B cell (primary cell): ENCODE data around the gene NHERF2. TPM values are rescaled to one million over a fixed set of nuclear protein-coding genes. Genes with fewer than 3 reads are reported as not detected.

Experiments used
- ATAC-seq: fragments of 200-7000 bp; cut with Tn5 transposase; one replicate; pipeline ENCODE4 v1.10.0; 2021; ENCODE audit warnings: low read depth, mild to moderate bottlenecking, moderate number of reproducible peaks, moderate library complexity
- CTCF ChIA-PET: fragments of 350-600 bp; sonication (Branson Sonifier 250); formaldehyde crosslinking; loops from one replicate; lab custom pipeline; 2021; ENCODE audit warnings: antibody characterized with exemption, inconsistent platforms; lab: Charles Lee
- POLR2A ChIA-PET: fragments of 350-600 bp; sonication (Branson Sonifier 250); formaldehyde crosslinking; loops from one replicate; lab custom pipeline; 2021; ENCODE audit warnings: antibody characterized with exemption; lab: Charles Lee
- DNase-seq: peaks from one replicate; pipeline ENCODE4 v3.0.0; 2013
- H2AFZ ChIP-seq: 2 replicates; pipeline ENCODE4 v1.6.1; 2012; ENCODE audit warnings: mild to moderate bottlenecking, low read depth, low read length; ENCODE audit not compliant: insufficient read depth, poor library complexity, severe bottlenecking
- H3K27ac ChIP-seq, 2 donors: 1 replicate in 1 of 2; 2 replicates in 1 of 2; pipeline ENCODE4 v1.5.1; 2012 to 2013; ENCODE audit warnings: low read length in 2 of 2, mild to moderate bottlenecking in 2 of 2, moderate library complexity in 1 of 2
- H3K27me3 ChIP-seq, 4 experiments: fragments of 200-600 bp in 1 of 4; sonication (generic) in 1 of 4; replicated peaks in 1 of 4; 1 replicate in 2 of 4; 2 replicates in 2 of 4; pipeline versions ENCODE4 v1.6.1 to v1.7.0; 2013 to 2016; ENCODE audit warnings: low read length in 3 of 4, mild to moderate bottlenecking in 2 of 4, mixed read lengths in 1 of 4, moderate library complexity in 1 of 4; ENCODE audit not compliant: insufficient read depth in 4 of 4, control insufficient read depth in 3 of 4; ENCODE audit errors: control extremely low read depth in 1 of 4
- H3K36me3 ChIP-seq, 2 experiments: replicated peaks in 1 of 2; 1 replicate in 1 of 2; 2 replicates in 1 of 2; pipeline versions ENCODE4 v1.6.1 to v1.7.1; 2013; ENCODE audit warnings: low read length in 1 of 2; ENCODE audit not compliant: insufficient read depth in 2 of 2, control insufficient read depth in 1 of 2; ENCODE audit errors: control extremely low read depth in 1 of 2, extremely low read depth in 1 of 2
- H3K4me1 ChIP-seq, 2 donors: fragments of 200-600 bp in 1 of 2; sonication (generic) in 1 of 2; 1 replicate in 1 of 2; 2 replicates in 1 of 2; pipeline versions ENCODE4 v1.5.1 to v1.6.1; 2013 to 2017; ENCODE audit warnings: low read length in 2 of 2; ENCODE audit not compliant: control insufficient read depth in 2 of 2, insufficient read depth in 2 of 2
- H3K4me2 ChIP-seq: replicated peaks from 2 replicates; pipeline ENCODE3; 2012; ENCODE audit warnings: mild to moderate bottlenecking, low read depth, low read length; ENCODE audit not compliant: poor library complexity, severe bottlenecking
- H3K4me3 ChIP-seq, 5 experiments: fragments of 200-600 bp in 1 of 5; sonication (generic) in 1 of 5; 1 replicate in 3 of 5; 2 replicates in 2 of 5; pipeline versions ENCODE4 v1.5.1 to v1.7.0; 2011 to 2016; ENCODE audit warnings: low read length in 4 of 5, mild to moderate bottlenecking in 4 of 5, low read depth in 2 of 5, control low read depth in 1 of 5, moderate library complexity in 1 of 5; ENCODE audit not compliant: insufficient read depth in 1 of 5; ENCODE audit errors: control extremely low read depth in 1 of 5, extremely low read depth in 1 of 5
- H3K79me2 ChIP-seq: fragments of 200-600 bp; sonication (generic); one replicate; pipeline ENCODE4 v1.6.0; 2016; ENCODE audit warnings: low read length; ENCODE audit not compliant: control insufficient read depth, insufficient read depth
- H3K9ac ChIP-seq: fragments of 200-600 bp; sonication (generic); 2 replicates; pipeline ENCODE4 v1.6.1; 2017; ENCODE audit warnings: mild to moderate bottlenecking, low read length, moderate library complexity
- H3K9me3 ChIP-seq, 3 donors: one replicate each; pipeline versions ENCODE4 v1.6.1 to v1.7.1; 2013; ENCODE audit warnings: low read length in 2 of 3; ENCODE audit not compliant: control insufficient read depth in 2 of 3, insufficient read depth in 1 of 3; ENCODE audit errors: control extremely low read depth in 1 of 3
- H4K20me1 ChIP-seq: 2 replicates; pipeline ENCODE4 v1.6.0; 2012; ENCODE audit warnings: mild to moderate bottlenecking, low read length; ENCODE audit not compliant: insufficient read depth, control insufficient read depth, poor library complexity, severe bottlenecking
- H3K27ac Mint-ChIP-seq: one replicate; pipeline ENCODE4 v1.8.0; 2021; ENCODE audit warnings: mixed read lengths
- H3K27me3 Mint-ChIP-seq: one replicate; pipeline ENCODE4 v1.8.0; 2021; ENCODE audit warnings: mixed read lengths
- H3K4me1 Mint-ChIP-seq: one replicate; pipeline ENCODE4 v1.8.0; 2021; ENCODE audit warnings: mixed read lengths
- H3K4me3 Mint-ChIP-seq: one replicate; pipeline ENCODE4 v1.8.0; 2021; ENCODE audit warnings: mixed read lengths
- H3K9me3 Mint-ChIP-seq: one replicate; pipeline ENCODE4 v1.8.0; 2022; ENCODE audit warnings: mixed read lengths; ENCODE audit not compliant: insufficient read depth
- EZH2 ChIP-seq: IDR thresholded peaks from 2 replicates; pipeline ENCODE4 v1.6.1; 2012; ENCODE audit warnings: borderline replicate concordance, low read depth, mild to moderate bottlenecking, moderate library complexity, low read length; ENCODE audit not compliant: insufficient read depth, poor library complexity, severe bottlenecking
- WGBS: methylation state at CpG from one replicate; pipeline ENCODE4 v1.1.5; 2013; ENCODE audit warnings: missing lambda C conversion rate; ENCODE audit not compliant: insufficient coverage; 5-methylcytosine and 5-hydroxymethylcytosine counted together
- intact Hi-C: fragments of 100-400 bp; cut with micrococcal nuclease; formaldehyde crosslinking; loops from one replicate; pipeline ENCODE4 v1.10.0; 2022
- polyA plus RNA-seq: library from polyadenylated mRNA; depleted of rRNA; stranded (reverse); fragments of >200 nt; gene quantifications from 2 replicates; pipeline ENCODE4 v1.2.3, GENCODE V29; 2012
- total RNA-seq, 2 donors: library from RNA; stranded (reverse); fragments of 120-200 nt in 1 of 2; gene quantifications; 1 replicate in 1 of 2; 2 replicates in 1 of 2; pipeline versions ENCODE4 v1.2.3 to v1.2.4, GENCODE V29; 2013 to 2022
- TF ChIP-seq, protein P1 (sequence below): fragments of 200-600 bp; IDR thresholded peaks from one replicate; pipeline ENCODE4 v1.8.0; 2022; ENCODE audit warnings: antibody characterized with exemption, mild to moderate bottlenecking

The NHERF2 gene
- total and polyA plus RNA-seq, 2 donors (not counting 1 experiment from before 2014, with no cell fraction given), result 1.8 to 2.2 TPM

DNA sequence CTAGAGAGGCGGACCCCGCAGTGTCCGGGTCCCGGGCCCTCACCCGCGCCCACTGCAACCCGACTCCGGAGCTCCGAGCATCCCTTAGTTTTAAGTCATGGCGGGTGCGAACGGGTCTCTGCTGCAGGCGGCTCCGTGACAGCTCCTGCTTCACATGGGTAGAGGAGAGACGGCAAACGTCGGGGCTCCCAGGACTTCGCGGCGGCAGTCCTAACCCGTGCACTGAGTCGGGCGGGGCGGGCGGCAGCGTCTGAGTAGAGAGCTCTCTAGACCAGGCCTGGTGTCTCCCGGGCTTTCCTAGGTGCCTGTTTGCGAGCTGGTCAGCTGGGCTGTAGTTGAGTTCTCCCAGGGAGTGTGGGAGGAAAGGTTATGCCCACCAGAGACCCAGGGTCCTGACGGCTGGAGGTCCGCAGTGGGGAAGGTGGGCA, 21.4 kb downstream of the NHERF2 start:
- Histone ChIP-seq H3K27ac (peak overlapping the region in 1 of 2 donors; percentile 63), H2AFZ (peak overlapping the region; percentile 93), H3K9ac (peak overlapping the region; percentile 75), H3K27me3 (no peaks in the 10 kb centered on the region), H3K79me2 (peaks cover 55% of the 10 kb centered on the region), H3K9me3 (no peaks in the 10 kb centered on the region), H3K4me1 (peaks cover 17 to 35% of the 10 kb centered on the region in 2 donors), H3K4me3 (peak overlapping the region; percentile 27 to 79 (median 78)), H3K36me3 (peaks cover 0 to 16% of the 10 kb centered on the region in 2 experiments), H4K20me1 (no peaks in the 10 kb centered on the region), H3K4me2 (peak overlapping the region; percentile 96)
- Mint-ChIP-seq H3K27ac (peak overlapping the region; percentile 71), H3K9me3 (no peaks in the 10 kb centered on the region), H3K4me1 (peaks cover 20% of the 10 kb centered on the region), H3K27me3 (no peaks in the 10 kb centered on the region), H3K4me3 (peak overlapping the region; percentile 91)
- intact Hi-C loops, result loop anchor here (5.0 kb wide), 1 partner anchor 219 kb away; the partner anchor contains the start of gene RNPS1
- ChIA-PET POLR2A (interaction anchor here (0.6 to 0.7 kb wide), 2 partner anchors 17 to 105 kb away, joined by 5 to 9 read pairs; partner anchors contain the start of gene MSRB1), CTCF (interaction anchor here (0.8 to 2.6 kb wide), 7 partner anchors 9 to 107 kb away, joined by 3 to 16 read pairs (median 6); partner anchors contain the start of genes NHERF2 and TRAF7)
- ATAC-seq (no peak), DNase-seq (no peak)
- 2% methylated on average over 30 of the region's 30 CpGs for WGBS
- TF ChIP-seq EZH2, result no peak
- TF ChIP-seq, protein P1, sequence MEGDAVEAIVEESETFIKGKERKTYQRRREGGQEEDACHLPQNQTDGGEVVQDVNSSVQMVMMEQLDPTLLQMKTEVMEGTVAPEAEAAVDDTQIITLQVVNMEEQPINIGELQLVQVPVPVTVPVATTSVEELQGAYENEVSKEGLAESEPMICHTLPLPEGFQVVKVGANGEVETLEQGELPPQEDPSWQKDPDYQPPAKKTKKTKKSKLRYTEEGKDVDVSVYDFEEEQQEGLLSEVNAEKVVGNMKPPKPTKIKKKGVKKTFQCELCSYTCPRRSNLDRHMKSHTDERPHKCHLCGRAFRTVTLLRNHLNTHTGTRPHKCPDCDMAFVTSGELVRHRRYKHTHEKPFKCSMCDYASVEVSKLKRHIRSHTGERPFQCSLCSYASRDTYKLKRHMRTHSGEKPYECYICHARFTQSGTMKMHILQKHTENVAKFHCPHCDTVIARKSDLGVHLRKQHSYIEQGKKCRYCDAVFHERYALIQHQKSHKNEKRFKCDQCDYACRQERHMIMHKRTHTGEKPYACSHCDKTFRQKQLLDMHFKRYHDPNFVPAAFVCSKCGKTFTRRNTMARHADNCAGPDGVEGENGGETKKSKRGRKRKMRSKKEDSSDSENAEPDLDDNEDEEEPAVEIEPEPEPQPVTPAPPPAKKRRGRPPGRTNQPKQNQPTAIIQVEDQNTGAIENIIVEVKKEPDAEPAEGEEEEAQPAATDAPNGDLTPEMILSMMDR, result no peak

DNA sequence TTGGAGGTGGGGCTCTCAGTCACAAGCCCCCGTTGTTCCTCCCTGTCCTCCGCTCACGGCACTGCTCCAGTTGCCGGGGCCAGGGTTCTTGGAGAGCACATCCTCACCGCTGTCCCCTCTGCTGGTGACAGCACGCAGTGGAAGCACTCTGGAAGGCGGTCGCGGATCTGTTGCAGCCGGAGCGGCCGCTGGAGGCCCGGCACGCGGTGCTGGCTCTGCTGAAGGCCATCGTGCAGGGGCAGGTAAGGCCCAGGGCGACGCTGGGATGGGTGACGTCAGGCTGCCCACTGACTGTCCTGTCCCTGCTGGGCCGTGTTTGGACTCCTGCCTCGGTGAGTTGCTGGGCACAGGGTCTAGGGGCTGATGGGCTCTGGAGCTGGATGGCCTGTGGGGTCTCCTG, 26.5 kb downstream of the NHERF2 start:
- no peaks in the 10 kb centered on the region for H3K9me3 Mint-ChIP-seq
- ChIA-PET POLR2A (no interaction called here), CTCF (no interaction called here)
- Histone ChIP-seq H3K36me3 (peaks cover 0 to 50% of the 10 kb centered on the region in 2 experiments), H3K9ac (no peak overlapping the region), H3K9me3 (no peaks in the 10 kb centered on the region), H3K27ac (no peak overlapping the region), H3K4me3 (no peak overlapping the region), H2AFZ (no peak overlapping the region), H3K4me1 (peaks cover 7% of the 10 kb centered on the region in 2 donors), H3K79me2 (peaks cover 37% of the 10 kb centered on the region), H3K27me3 (no peaks in the 10 kb centered on the region), H3K4me2 (no peak overlapping the region), H4K20me1 (no peaks in the 10 kb centered on the region)
- TF ChIP-seq, protein P1, result no peak
- TF ChIP-seq EZH2, result no peak
- peaks cover 7% of the 10 kb centered on the region for H3K4me1 Mint-ChIP-seq
- no peak overlapping the region for H3K27ac Mint-ChIP-seq
- intact Hi-C loops, result no loop called here
- no peak overlapping the region for H3K4me3 Mint-ChIP-seq
- WGBS, result 98% methylated on average over 20 of the region's 21 CpGs
- no peaks in the 10 kb centered on the region for H3K27me3 Mint-ChIP-seq
- ATAC-seq (no peak), DNase-seq (no peak)
